ENCODE results near the gene PKMYT1.
"Not testable (repeated sequence)": the region's sequence is repeated elsewhere in the genome, so short reads cannot be mapped to it uniquely, and the experiment has no call there.

PKMYT1 gene

DNA sequence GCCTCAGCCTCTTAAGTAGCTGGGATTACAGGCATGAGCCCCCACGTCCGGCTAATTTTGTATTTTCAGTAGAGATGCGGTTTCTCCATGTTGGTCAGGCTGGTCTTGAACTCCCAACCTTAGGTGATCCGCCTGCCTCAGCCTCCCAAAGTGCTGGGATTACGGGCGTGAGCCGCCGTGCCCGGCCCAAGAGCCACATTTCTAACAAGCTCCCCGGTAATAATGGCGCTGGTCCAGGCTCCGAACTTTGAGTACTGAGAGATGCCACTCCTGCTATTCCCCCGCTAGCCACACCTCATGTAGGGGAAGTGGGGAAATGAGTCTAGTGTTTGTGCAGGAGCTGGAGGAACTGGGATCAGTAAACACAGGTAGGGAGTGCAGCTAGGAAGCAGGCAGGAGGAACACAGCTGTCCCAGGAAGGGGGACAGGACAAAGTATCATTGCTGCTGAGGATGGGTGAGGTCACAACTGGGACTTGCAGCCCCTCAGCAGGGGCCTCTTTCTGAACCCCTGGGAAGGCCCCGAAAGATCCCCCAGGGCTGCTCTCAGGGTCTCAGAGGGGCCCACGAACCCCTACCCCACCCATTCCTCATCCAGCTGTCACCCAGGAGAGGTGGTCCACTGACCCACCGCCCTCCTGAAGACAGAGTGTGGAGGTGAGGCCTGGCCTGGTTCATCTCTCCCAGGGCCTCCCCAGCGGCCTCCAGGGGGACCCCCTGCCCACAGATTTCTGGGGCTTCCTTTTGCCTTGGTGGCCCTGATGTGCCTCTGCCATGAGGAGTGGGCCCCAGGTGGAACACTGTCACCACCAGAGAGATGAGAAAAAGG, 19.8 kb downstream of the PKMYT1 start:
- DNase-seq (ENCODE audit: low read depth in 2 of 2), result no peak

DNA sequence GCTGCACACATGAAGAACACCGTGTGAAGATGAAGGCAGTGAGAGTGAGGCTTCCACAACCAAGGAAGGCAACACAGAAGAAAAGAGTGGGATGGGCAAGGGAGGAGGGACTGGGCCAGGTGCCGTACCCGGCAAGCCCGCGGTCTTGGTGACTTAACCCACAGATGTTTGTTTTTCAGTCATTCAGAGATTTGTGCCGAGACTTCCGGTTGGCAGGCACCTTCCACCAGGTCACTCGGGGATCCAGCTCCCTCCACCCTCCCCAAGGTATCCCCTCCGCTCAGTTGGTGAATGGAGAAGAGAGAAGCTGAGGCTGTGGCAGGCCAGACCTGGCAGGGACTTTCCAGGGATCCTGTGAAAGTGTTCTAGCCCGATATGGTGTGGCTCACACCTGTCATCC, 21.0 kb downstream of the PKMYT1 start:
- no peak for DNase-seq (ENCODE audit: low read depth in 2 of 2)

DNA sequence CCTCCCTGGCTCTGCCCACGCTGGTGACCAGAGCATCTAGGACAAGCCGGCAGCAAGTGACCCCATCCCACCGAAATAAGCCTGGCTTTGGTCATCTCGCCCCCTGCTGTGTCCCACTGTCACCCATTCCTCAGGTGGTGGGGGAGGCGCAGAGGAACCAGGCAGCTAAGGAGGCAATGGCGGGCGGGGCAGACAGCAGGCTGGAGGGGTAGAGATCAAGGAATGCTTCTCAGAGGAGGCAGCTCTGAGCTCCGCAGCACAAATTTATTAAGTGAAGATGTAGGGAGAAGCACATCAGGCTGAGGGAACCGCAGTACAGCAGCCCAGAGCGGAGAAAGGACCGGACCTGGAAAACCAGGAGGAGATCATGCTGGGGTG, 23.7 kb downstream of the PKMYT1 start:
- DNase-seq (ENCODE audit: low read depth in 2 of 2), result no peak

DNA sequence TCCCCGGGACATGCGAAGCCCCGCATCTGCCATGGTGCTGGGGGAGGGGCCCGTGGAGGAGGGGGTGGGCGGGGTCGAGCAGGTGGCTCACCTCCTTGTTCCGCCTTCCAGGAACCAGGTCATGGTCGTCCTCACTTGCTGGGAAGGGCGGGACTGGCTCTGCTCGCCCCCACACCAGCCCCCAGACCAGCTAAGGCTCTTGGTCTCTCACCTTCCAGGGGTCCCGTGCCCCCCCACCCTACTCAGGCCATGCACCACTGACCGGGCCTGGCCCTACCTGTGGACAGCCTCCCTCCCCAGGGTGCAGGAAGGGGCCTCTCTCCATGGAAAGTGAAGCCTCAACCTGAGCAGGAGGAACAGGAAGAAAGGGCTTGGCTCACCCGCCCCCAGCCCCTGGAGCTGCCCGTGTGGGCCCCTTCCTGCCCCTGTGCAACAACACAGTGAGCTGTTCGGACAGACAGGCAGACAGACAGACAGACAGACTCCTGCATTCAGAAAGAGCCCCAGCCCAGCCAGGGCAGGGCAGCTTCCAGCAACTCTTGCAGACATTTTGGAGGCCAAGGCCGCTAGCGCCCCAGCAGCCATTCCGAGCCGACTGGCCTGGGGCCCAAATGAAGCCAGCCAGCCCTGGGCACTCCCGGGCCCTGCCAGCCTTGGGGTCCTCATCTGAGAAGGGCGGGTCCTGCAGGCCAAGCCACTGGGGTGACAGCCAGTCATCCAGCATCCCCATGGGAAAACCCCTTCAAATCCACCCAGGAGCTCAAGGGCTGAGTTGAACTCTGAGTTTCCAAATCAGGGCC, 24.3 kb downstream of the PKMYT1 start:
- DNase-seq (ENCODE audit: low read depth in 2 of 2), result no peak

DNA sequence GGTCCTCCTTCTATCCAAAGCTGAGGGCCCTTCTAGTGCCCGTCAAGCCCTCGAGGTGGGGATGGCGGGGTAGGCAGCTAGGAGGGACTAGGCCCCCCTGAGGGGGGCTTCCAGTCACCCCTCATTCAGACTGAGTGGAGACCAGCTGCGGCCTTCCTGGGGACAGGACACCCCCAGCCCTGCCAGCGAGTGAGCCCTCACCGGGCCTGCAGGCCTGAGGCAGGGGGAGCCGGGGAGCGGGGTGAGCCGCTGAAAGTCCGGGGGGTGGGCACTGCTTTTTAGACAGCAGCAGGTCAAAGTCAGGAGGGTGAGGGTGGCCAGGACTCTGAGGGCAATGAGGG, 24.8 kb downstream of the PKMYT1 start:
- DNase-seq (ENCODE audit: low read depth in 2 of 2), result no peak

DNA sequence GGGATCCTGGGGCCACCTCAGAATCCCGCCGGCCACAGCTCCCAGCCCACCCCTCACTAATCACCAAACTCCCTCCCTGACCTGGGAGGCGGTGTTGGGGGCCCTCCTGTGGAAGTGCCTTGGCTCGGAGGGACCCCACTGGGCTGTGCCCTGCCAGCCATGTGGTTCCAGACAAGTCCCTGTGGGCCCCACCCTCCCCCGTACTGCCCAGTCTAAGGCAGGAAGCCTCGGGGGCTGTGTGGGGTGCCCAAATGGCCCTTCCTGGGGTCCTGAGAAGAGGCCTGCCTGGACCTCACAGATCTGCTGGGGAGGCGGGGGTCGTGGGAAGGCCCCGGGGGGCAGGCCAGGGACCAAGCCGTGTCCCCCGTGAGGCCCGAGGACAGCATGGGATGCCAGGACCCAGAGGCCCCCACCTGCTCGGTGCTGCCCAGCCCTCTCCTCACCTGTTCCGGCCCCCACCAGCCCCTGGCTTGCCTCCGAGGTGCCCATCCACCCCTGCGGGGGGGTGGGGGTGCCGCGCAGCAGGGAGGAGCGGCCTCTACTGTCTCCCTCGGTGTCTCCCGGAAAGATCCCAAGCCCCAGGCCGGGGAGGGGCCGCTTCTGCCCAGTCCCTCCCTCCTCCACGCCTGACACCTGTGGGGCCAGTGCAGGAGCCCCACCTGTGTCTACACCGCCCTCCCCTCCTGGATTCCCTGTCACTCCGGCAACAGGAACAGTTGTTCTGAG, 25.4 kb downstream of the PKMYT1 start:
- no peak for DNase-seq (ENCODE audit: low read depth in 2 of 2)

DNA sequence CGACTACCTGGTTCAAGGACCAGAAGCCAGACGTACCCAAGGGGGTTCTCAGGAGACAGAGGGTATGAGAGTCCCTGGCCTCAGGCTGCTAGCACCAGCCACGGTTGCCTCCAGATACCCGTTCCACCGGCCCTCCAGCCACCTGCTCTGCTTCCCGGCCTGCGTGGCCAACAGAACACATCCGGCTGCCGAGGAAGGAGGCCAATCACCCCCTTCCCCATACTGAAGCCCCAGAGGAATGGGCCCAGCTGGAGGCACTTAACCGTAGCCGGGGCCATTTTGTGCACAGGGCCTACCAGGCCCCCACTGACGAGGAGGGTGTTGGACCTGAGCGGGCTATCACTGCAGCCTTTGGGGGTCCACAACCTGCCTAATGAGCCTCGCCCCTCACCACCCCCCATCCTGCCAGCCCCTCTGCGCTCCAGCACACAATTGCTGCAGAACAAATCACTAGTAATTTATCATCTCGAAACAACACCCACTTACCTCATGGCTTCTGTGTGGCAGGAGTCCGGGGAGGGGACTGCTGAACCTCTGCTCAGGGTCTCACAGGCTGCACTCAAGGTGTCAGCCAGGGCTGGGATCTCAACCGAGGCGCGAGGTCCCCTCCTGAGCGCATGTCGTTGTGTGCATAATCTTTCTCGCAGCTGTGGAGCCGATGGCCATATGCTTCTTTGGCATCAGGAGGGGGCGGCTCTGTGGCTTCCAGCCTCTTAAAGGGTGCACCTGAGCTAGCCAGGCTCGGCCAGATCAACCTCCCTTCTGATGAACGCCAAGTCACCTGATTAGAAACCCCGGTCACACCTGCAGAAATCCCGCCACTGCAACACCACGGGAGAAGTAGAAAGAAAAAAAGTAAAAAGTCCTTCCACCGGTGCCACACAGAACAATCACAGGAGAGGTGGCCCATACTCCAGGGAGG, 26.3 kb downstream of the PKMYT1 start:
- DNase-seq (ENCODE audit: low read depth in 2 of 2), result no peak

DNA sequence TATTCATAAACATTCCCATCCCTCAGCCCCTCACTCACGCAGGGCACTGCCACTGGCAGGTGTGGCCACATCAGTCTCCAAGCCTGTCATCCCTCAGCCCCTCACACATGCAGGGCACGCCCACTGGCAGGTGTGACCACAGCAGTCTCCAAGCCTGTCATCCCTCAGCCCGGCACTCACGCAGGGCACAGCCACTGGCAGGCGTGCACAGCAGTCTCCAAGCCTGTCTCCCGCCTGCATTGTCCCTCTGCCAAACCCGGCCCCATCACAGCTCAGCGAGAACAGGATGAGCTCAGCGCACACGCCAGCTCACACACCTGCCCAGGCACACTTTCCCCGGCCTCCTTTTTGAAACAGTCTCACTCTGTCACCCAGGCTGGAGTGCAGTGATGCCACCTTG, 27.6 kb downstream of the PKMYT1 start:
- no peak for DNase-seq (ENCODE audit: low read depth in 2 of 2)

DNA sequence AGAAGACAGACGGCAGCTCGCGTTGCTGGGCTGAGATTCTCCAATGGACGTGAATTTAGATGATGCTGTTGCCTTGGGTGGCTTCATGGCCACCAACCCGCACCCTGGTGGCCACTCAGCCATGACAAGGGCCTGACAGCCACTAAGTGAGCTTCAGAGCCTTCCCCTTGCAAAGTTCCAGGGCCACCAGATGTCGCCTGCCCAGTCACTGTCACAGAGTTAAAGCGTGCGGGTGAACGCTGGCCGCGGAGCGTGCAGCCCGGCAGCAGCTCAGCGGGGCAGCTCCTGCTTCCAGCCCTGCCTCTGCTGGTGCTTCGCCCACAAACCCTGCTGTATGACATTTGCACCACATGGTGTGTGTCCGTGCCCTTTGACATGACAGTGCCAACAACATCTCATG, 29.5 kb downstream of the PKMYT1 start:
- DNase-seq (ENCODE audit: low read depth in 2 of 2), result no peak

DNA sequence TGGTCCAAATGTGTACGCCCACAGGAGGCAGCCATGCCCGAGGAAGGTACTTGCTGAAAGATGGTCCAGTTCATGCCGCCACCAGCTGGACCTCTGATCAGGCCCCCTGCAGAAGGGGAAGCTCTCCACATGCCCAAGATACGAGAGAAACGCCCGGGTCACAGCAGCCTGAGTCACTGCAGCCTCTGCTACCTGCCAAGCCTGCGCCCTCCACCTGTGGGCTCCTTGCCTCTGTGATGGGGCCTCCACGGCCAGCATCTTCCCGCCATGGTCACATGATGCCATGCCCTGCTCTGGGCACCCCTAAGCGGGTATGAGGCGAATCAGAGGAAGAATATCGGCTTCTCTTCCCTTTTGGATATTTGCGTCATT, 29.9 kb downstream of the PKMYT1 start:
- no peak for DNase-seq (ENCODE audit: low read depth in 2 of 2)

DNA sequence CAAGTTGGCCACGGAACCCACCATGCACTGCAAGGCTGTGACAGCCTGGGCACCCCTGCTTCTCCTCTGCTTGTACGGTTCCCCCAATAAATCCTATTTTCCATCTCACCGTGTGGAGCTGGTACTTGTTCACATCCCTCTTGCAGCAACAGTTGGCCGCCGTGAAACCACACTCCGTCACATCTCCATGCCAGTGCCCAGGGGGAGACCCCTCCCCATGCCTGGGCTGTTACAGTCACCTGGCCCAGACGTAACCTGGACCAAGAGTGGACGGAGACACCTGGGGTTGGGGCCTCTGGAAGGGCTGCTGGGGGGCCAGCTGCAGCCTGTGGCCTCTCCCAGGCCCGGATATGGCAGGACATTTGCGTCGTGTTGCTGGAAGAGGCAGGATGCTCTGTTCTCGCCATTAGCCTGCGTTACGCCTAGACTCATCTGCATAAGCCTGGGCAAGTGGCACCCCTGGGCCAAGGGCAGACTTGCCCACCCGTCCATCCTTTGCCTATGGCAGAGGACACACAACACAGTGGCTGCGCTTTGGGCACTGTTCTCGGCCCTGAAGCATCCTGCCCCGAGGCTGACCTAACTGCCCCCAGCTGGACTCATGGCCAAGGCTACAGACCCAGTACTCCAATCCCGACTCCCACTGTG, 30.4 kb downstream of the PKMYT1 start:
- DNase-seq (ENCODE audit: low read depth in 2 of 2), result no peak

DNA sequence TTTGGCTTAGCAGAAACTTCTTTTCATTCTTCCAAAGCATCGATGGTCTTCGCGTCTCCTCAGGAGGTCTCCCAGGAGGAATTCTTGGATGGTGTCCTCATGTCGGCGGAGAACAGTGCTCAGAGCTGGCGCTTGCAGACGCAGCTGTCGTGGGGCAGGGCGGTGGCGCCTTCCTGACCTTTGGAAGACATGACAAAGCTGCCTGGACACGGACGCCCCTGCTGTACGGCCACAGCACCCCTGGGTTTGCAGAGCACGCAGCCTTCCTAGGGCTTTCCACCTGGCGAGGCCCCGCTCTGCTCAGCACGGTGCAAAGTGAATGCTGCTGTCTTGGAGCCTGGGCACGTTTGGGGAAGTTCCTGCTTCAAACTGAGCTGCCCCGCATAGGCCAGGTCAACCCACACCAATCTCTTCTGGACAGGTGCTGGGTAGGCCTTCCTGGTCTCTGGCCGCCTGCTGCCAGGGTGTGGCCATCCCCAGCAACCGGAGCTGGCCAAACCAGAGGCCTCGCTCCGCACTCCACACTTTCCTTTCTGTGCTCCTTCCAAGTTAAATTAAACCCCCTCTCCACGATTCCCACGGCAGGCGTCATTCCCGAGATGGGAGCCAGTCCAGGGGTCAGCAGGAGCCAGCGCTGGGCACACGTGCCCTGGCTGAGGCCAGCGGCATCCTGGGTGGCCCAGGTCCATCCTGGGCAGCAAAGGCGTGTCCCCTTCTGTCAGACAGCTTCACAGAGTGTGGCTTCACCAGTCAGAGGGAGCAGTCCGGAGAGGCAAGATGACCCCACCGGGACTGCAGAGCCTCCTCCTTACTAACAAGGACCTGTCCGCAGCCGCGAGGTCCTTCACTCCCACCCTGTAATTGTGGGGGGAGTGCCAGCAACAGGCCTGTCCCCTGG, 31.2 kb downstream of the PKMYT1 start:
- DNase-seq (ENCODE audit: low read depth in 2 of 2), result no peak

DNA sequence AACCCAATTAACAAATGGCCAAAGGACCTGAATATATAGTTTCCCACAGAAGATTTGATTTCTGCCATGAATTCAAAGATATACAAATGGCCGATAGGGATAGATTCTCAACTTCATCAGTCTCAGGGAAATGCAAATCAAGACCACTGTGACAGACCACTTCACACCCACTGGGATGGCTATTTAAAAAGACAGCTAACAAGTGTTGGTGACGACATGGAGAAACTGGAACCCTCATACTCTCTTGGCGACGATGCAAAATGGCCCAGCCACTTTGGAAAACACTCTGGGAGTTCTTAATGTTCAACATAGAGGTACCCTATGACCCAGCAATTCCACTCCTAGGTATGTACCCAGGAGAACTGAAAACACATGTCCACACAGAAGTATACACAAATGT, 33.6 kb downstream of the PKMYT1 start:
- DNase-seq (ENCODE audit: low read depth in 2 of 2), result no peak

DNA sequence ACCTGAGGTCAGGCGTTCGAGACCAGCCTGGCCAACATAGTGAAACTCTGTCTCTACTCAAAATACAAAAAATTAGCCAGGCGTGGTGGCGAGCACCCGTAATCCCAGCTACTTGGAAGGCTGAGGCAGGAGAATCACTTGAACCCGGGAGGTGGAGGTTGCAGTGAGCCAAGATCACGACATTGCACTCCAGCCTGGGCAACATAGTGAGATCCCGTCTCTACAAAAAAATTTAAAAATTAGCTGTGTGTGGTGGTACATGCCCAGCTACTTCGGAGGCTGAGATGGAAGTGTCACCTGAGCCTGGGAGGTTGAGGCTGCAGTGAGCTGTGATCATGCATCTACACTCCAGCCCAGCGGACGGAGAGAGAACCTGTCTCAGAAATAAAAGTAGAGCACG, 36.5 kb downstream of the PKMYT1 start:
- not testable (repeated sequence) for DNase-seq (ENCODE audit: low read depth in 2 of 2)

DNA sequence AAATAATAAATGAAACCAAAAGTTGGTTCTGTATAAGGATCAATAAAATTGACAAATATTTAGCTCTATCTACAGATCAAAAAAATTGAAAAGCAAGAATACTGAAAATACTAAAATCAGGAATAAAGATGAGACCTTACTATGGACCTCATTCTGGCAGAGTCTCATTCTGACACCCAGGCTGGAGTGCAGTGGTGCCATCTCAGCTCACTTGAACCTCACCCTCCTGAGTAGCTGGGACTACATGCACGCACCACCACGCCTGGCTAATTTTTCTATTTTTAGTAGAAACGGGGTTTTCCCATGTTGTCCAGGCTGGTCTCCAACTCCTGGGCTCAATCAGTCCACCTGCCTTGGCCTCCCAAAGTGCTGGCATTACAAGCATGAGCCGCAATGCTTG, 38.2 kb downstream of the PKMYT1 start:
- no peak for DNase-seq (ENCODE audit: low read depth in 2 of 2)

DNA sequence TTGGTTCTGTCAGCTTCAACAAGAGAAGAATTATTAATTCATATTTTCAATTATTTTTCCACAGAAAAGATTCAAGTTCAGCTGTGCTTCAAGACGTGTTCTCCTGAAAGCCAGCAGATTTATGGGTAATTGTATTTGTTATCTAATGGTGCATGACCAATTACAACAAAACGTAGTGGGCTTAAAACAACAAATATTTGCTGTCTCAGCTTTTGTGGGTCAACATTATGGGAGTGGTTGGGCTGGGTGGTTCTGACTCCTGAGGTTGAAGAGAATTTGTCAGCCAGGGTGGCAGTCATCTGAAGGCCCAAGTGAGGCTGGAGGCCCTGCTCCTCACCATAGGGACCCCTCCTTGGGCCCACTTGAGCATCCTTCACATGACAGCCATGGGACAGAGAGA, 40.3 kb downstream of the PKMYT1 start:
- no peak for DNase-seq (ENCODE audit: low read depth in 2 of 2)

DNA sequence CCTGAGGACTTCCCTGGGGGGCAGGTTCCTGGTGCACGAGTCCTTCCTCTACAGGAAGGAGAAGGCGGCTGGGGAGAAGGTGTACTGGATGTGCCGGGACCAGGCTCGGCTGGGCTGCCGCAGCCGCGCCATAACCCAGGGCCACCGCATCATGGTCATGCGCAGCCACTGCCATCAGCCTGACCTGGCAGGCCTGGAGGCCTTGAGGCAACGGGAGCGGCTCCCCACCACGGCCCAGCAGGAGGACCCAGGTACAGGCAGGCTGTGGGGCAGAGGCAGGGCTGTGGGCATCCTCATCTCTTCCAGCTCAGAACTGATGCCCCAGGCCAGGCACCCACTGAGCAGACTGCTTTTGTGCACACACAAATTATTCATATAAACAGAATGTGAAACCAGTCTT, 42.0 kb downstream of the PKMYT1 start:
- no peak for DNase-seq (ENCODE audit: low read depth in 2 of 2)

DNA sequence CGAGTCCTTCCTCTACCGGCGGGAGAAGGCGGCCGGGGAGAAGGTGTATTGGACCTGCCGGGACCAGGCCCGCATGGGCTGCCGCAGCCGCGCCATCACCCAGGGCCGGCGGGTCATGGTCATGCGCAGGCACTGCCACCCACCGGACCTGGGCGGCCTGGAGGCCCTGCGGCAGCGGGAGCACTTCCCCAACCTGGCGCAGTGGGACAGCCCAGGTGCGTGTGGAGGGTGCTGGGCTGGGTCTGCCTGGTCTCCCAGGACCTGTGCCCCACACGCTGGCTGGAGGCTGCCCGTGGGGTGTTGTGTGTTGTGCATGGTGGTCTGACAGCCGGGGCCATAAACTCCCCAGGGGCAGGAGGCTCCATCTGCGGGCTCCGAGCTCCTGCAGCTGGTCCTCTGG, 43.1 kb downstream of the PKMYT1 start:
- no peak for DNase-seq (ENCODE audit: low read depth in 2 of 2)

DNA sequence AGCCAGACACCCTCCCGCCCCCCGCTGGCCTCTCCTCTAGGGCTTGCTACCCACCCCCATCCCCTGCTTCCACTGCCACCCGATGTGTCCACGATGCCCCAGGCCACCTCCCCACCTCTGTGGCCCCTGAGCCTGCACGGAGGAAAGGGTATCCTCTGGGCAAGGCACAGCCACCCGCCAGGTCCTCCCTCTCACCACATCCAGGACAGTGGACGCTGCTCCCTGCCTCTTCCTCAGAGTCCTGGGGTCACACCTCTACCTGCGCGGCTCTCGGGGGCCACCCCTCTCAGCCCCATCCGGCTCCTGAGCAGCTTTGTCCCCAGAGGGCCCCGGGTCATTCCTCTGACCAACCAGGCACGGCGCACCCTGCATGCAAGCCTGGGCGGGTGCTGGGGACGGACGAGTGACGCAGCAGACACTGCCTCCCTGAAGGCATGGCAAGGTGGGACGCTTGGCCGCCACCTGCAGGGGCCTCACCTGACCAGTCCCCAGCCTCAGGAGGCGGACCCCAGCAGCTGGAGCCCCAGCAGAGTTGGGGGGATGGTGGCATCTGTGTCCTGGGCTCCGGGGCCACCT, 43.7 kb downstream of the PKMYT1 start:
- DNase-seq (ENCODE audit: low read depth in 2 of 2), result no peak

DNA sequence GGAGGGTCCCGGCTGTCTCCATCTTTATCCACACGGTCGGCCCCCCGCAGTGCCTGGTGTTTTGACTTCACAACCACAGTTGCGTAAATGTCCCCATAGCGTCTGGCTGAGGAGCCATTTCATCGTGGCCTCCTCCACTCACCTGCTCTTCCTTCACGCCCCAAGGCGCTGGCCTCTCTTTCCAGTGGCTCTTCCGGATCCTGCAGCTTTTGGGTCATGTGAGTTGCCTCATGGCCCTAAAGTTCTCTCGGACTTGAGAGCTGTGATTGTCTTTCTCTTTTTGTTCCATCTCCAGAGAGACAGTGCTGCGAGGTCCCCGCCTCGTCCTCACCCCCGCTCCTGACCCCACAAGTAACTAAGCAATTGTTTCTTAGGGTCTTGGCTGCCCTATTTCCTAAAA, 45.8 kb downstream of the PKMYT1 start:
- no peak for DNase-seq (ENCODE audit: low read depth in 2 of 2)
